B cell (primary cell): Measurements from ENCODE around the gene FHIT. TPM values are rescaled to one million over a fixed set of nuclear protein-coding genes. Genes with fewer than 3 reads are reported as not detected.

Experiments
- ATAC-seq: fragments of 200-7000 bp; cut with Tn5 transposase; one replicate; pipeline ENCODE4 v1.10.0; 2021; ENCODE audit warnings: low read depth, mild to moderate bottlenecking, moderate number of reproducible peaks, moderate library complexity
- CTCF ChIA-PET: fragments of 350-600 bp; sonication (Branson Sonifier 250); formaldehyde crosslinking; loops from one replicate; lab custom pipeline; 2021; ENCODE audit warnings: antibody characterized with exemption, inconsistent platforms; lab: Charles Lee
- POLR2A ChIA-PET: fragments of 350-600 bp; sonication (Branson Sonifier 250); formaldehyde crosslinking; loops from one replicate; lab custom pipeline; 2021; ENCODE audit warnings: antibody characterized with exemption; lab: Charles Lee
- DNase-seq: peaks from one replicate; pipeline ENCODE4 v3.0.0; 2013
- H2AFZ ChIP-seq: 2 replicates; pipeline ENCODE4 v1.6.1; 2012; ENCODE audit warnings: mild to moderate bottlenecking, low read depth, low read length; ENCODE audit not compliant: insufficient read depth, poor library complexity, severe bottlenecking
- H3K27ac ChIP-seq, 2 donors: 1 replicate in 1 of 2; 2 replicates in 1 of 2; pipeline ENCODE4 v1.5.1; 2012 to 2013; ENCODE audit warnings: low read length in 2 of 2, mild to moderate bottlenecking in 2 of 2, moderate library complexity in 1 of 2
- H3K27me3 ChIP-seq, 4 experiments: fragments of 200-600 bp in 1 of 4; sonication (generic) in 1 of 4; replicated peaks in 1 of 4; 1 replicate in 2 of 4; 2 replicates in 2 of 4; pipeline versions ENCODE4 v1.6.1 to v1.7.0; 2013 to 2016; ENCODE audit warnings: low read length in 3 of 4, mild to moderate bottlenecking in 2 of 4, mixed read lengths in 1 of 4, moderate library complexity in 1 of 4; ENCODE audit not compliant: insufficient read depth in 4 of 4, control insufficient read depth in 3 of 4; ENCODE audit errors: control extremely low read depth in 1 of 4
- H3K36me3 ChIP-seq, 2 experiments: replicated peaks in 1 of 2; 1 replicate in 1 of 2; 2 replicates in 1 of 2; pipeline versions ENCODE4 v1.6.1 to v1.7.1; 2013; ENCODE audit warnings: low read length in 1 of 2; ENCODE audit not compliant: insufficient read depth in 2 of 2, control insufficient read depth in 1 of 2; ENCODE audit errors: control extremely low read depth in 1 of 2, extremely low read depth in 1 of 2
- H3K4me1 ChIP-seq, 2 donors: fragments of 200-600 bp in 1 of 2; sonication (generic) in 1 of 2; 1 replicate in 1 of 2; 2 replicates in 1 of 2; pipeline versions ENCODE4 v1.5.1 to v1.6.1; 2013 to 2017; ENCODE audit warnings: low read length in 2 of 2; ENCODE audit not compliant: control insufficient read depth in 2 of 2, insufficient read depth in 2 of 2
- H3K4me2 ChIP-seq: replicated peaks from 2 replicates; pipeline ENCODE3; 2012; ENCODE audit warnings: mild to moderate bottlenecking, low read depth, low read length; ENCODE audit not compliant: poor library complexity, severe bottlenecking
- H3K4me3 ChIP-seq, 5 experiments: fragments of 200-600 bp in 1 of 5; sonication (generic) in 1 of 5; 1 replicate in 3 of 5; 2 replicates in 2 of 5; pipeline versions ENCODE4 v1.5.1 to v1.7.0; 2011 to 2016; ENCODE audit warnings: low read length in 4 of 5, mild to moderate bottlenecking in 4 of 5, low read depth in 2 of 5, control low read depth in 1 of 5, moderate library complexity in 1 of 5; ENCODE audit not compliant: insufficient read depth in 1 of 5; ENCODE audit errors: control extremely low read depth in 1 of 5, extremely low read depth in 1 of 5
- H3K79me2 ChIP-seq: fragments of 200-600 bp; sonication (generic); one replicate; pipeline ENCODE4 v1.6.0; 2016; ENCODE audit warnings: low read length; ENCODE audit not compliant: control insufficient read depth, insufficient read depth
- H3K9ac ChIP-seq: fragments of 200-600 bp; sonication (generic); 2 replicates; pipeline ENCODE4 v1.6.1; 2017; ENCODE audit warnings: mild to moderate bottlenecking, low read length, moderate library complexity
- H3K9me3 ChIP-seq, 3 donors: one replicate each; pipeline versions ENCODE4 v1.6.1 to v1.7.1; 2013; ENCODE audit warnings: low read length in 2 of 3; ENCODE audit not compliant: control insufficient read depth in 2 of 3, insufficient read depth in 1 of 3; ENCODE audit errors: control extremely low read depth in 1 of 3
- H4K20me1 ChIP-seq: 2 replicates; pipeline ENCODE4 v1.6.0; 2012; ENCODE audit warnings: mild to moderate bottlenecking, low read length; ENCODE audit not compliant: insufficient read depth, control insufficient read depth, poor library complexity, severe bottlenecking
- H3K27ac Mint-ChIP-seq: one replicate; pipeline ENCODE4 v1.8.0; 2021; ENCODE audit warnings: mixed read lengths
- H3K27me3 Mint-ChIP-seq: one replicate; pipeline ENCODE4 v1.8.0; 2021; ENCODE audit warnings: mixed read lengths
- H3K4me1 Mint-ChIP-seq: one replicate; pipeline ENCODE4 v1.8.0; 2021; ENCODE audit warnings: mixed read lengths
- H3K4me3 Mint-ChIP-seq: one replicate; pipeline ENCODE4 v1.8.0; 2021; ENCODE audit warnings: mixed read lengths
- H3K9me3 Mint-ChIP-seq: one replicate; pipeline ENCODE4 v1.8.0; 2022; ENCODE audit warnings: mixed read lengths; ENCODE audit not compliant: insufficient read depth
- CTCF ChIP-seq: fragments of 200-600 bp; IDR thresholded peaks from one replicate; pipeline ENCODE4 v1.8.0; 2022; ENCODE audit warnings: antibody characterized with exemption, mild to moderate bottlenecking
- EZH2 ChIP-seq: IDR thresholded peaks from 2 replicates; pipeline ENCODE4 v1.6.1; 2012; ENCODE audit warnings: borderline replicate concordance, low read depth, mild to moderate bottlenecking, moderate library complexity, low read length; ENCODE audit not compliant: insufficient read depth, poor library complexity, severe bottlenecking
- WGBS: methylation state at CpG from one replicate; pipeline ENCODE4 v1.1.5; 2013; ENCODE audit warnings: missing lambda C conversion rate; ENCODE audit not compliant: insufficient coverage; 5-methylcytosine and 5-hydroxymethylcytosine counted together
- intact Hi-C: fragments of 100-400 bp; cut with micrococcal nuclease; formaldehyde crosslinking; loops from one replicate; pipeline ENCODE4 v1.10.0; 2022
- polyA plus RNA-seq: library from polyadenylated mRNA; depleted of rRNA; stranded (reverse); fragments of >200 nt; gene quantifications from 2 replicates; pipeline ENCODE4 v1.2.3, GENCODE V29; 2012
- total RNA-seq, 2 donors: library from RNA; stranded (reverse); fragments of 120-200 nt in 1 of 2; gene quantifications; 1 replicate in 1 of 2; 2 replicates in 1 of 2; pipeline versions ENCODE4 v1.2.3 to v1.2.4, GENCODE V29; 2013 to 2022

FHIT gene
- total and polyA plus RNA-seq, 2 donors (not counting 1 experiment from before 2014, with no cell fraction given), result 1.7 to 7.8 TPM

- 83% methylated on average over 1 of the region's 4 CpGs for WGBS
- Histone ChIP-seq H3K79me2 (no peaks in the 10 kb centered on the region), H2AFZ (no peak overlapping the region), H3K9me3 (no peaks in the 10 kb centered on the region), H3K9ac (no peak overlapping the region), H3K27me3 (no peaks in the 10 kb centered on the region), H4K20me1 (no peaks in the 10 kb centered on the region), H3K36me3 (no peaks in the 10 kb centered on the region), H3K4me3 (no peak overlapping the region), H3K4me2 (no peak overlapping the region), H3K4me1 (peaks cover 5 to 14% of the 10 kb centered on the region in 2 donors), H3K27ac (no peak overlapping the region)
- CTCF ChIA-PET, result no interaction called here
- intact Hi-C loops, result no loop called here
- POLR2A ChIA-PET, result no interaction called here
- Mint-ChIP-seq H3K4me3 (no peak overlapping the region), H3K27me3 (peaks cover 3% of the 10 kb centered on the region), H3K27ac (no peak overlapping the region), H3K9me3 (no peaks in the 10 kb centered on the region), H3K4me1 (peaks cover 10% of the 10 kb centered on the region)
- no peak for ATAC-seq
- DNase-seq, result no peak
- TF ChIP-seq CTCF (no peak), EZH2 (no peak)
Observed at GRCh38 chr3:60228823-60229222, 1022.4 kb downstream of the FHIT start.

GRCh38 chr3:60226912-60227311 is 1024.3 kb downstream of the FHIT start:
- Histone ChIP-seq H2AFZ (no peak overlapping the region), H3K9ac (no peak overlapping the region), H3K4me2 (no peak overlapping the region), H3K4me1 (peaks cover 5 to 14% of the 10 kb centered on the region in 2 donors), H3K9me3 (no peaks in the 10 kb centered on the region), H3K27ac (no peak overlapping the region), H3K4me3 (no peak overlapping the region), H4K20me1 (no peaks in the 10 kb centered on the region), H3K27me3 (no peaks in the 10 kb centered on the region), H3K36me3 (no peaks in the 10 kb centered on the region), H3K79me2 (no peaks in the 10 kb centered on the region)
- DNase-seq (no peak), ATAC-seq (no peak)
- no peak for TF ChIP-seq CTCF
- TF ChIP-seq EZH2, result no peak
- Mint-ChIP-seq H3K27me3 (peaks cover 7% of the 10 kb centered on the region), H3K4me1 (peaks cover 10% of the 10 kb centered on the region), H3K4me3 (no peak overlapping the region), H3K27ac (no peak overlapping the region), H3K9me3 (no peaks in the 10 kb centered on the region)
- CTCF ChIA-PET, result no interaction called here
- POLR2A ChIA-PET, result no interaction called here
- intact Hi-C loops, result no loop called here
- no CpG with 5 or more reads among the region's 2 CpGs for WGBS
